GM12801 (cell line): ENCODE results near the gene GDF9.

Experiments used
- TF ChIP-seq, protein P1 (sequence below): IDR thresholded peaks from one replicate; pipeline ENCODE4 v1.5.1; 2011; ENCODE audit warnings: control low read depth; ENCODE audit not compliant: insufficient read length; ENCODE audit errors: extremely low read depth

GDF9 gene

DNA sequence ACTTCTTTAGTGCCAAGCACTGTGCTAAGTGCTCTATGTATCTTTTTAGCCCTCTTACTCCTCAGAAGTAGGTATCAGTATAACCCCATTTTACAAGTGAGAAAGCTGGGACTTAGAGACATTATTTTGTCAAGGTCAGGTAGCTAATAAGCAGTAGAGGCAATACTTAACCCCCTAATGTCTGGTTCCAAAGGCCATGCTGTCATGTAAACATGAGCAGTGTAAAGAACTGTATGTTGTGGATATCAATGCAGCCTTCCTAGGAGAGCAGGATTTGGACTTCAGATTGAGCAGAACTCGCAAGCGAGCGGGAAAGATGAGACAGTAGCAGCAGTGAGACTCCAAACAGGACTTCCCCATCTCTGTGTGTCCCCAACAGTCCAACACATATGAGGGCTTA is 32.2 kb downstream of the GDF9 start:
- TF ChIP-seq, protein P1, sequence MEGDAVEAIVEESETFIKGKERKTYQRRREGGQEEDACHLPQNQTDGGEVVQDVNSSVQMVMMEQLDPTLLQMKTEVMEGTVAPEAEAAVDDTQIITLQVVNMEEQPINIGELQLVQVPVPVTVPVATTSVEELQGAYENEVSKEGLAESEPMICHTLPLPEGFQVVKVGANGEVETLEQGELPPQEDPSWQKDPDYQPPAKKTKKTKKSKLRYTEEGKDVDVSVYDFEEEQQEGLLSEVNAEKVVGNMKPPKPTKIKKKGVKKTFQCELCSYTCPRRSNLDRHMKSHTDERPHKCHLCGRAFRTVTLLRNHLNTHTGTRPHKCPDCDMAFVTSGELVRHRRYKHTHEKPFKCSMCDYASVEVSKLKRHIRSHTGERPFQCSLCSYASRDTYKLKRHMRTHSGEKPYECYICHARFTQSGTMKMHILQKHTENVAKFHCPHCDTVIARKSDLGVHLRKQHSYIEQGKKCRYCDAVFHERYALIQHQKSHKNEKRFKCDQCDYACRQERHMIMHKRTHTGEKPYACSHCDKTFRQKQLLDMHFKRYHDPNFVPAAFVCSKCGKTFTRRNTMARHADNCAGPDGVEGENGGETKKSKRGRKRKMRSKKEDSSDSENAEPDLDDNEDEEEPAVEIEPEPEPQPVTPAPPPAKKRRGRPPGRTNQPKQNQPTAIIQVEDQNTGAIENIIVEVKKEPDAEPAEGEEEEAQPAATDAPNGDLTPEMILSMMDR: no peak

DNA sequence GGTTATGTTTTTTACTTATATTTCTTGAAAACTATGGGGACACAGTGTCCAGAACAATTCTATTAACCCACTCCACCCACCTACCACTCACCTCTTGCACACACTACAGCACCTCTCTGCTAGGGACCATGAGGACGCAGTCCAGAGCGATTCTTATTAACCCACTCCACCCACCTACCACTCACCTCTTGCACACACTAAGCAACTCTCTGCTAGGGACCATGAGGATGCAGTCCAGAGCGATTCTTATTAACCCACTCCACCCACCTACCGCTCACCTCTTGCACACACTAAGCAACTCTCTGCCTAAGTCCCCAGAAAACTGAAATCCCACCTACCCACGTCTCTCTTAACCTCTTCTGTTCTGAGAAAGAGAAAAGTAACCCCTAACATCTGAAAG is 33.7 kb downstream of the GDF9 start:
- TF ChIP-seq, protein P1: no peak

DNA sequence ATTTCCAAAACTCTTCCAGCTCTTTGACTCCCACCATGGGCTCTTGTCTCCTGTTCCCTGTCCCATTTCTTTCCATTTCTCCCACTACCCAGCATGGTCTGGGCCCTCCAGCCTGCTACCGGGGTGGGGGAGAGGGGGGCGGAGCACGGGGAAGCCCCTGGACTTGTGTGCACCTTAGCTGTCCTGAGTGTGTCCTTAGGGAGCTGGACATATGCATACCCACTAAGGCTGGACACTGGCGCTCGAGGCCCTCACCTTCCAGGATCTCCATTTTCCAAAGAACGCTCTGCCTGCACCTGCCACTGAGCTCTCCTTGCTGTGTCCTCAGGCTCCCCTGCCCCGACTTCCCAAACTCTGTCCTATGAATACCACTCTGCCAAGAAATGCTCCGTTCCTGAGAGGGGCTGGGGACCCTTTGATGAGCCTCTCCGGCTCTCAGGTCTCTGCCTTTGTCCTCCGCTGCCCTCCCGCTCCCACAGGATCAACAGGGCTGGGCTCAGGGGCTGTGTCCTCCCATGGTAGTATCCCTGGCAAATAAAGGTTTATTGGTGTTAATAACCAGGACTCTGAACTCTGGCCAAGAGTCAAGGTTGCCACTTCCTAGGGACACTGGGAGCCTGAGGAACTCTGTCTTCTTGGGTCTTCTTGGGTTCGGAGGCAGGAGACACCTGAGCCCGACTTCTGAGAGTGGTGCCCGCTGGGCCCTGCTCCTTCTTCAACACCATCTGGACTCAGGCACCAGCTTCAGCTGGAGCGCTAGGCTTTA is 35.0 kb downstream of the GDF9 start:
- TF ChIP-seq, protein P1: no peak

DNA sequence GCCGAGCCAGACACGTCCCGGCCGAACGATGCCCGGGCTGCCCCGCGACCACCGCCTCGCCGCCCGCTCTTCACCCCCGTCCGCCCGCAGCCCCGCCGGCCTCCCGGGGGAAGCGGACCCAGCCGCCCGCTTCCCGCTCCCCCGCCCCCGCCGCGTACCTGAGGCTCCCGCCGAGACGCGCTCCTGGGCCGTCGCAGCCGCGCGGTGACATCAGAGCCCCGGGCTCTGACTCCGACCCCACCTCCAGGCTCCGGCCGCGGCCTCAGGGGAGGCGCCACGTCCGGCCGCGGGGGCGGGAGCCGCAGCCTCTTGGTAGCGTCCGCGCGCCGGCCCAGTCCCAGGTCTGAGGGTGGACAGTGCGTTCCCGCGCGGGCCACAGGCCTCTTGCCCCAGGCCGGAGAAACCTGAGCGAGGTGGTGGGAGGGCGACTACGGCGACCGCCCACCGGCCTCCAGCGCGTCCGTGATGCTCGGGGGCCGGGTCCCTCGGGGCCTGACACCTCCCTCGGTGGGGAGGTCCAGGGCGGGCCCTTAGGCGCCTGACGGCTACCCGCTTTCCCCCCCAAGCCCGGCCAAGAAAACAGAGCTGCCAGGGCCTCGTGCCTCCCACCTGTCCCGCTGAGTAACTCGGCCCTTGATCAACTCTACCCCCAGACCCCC is 35.7 kb downstream of the GDF9 start, which contains the start of gene SHROOM1:
Gene SHROOM1, minus strand, starts transcription at position 212 of the 659 bp plus-strand sequence. CDS start 4,507 bp downstream, outside the sequence.
- TF ChIP-seq, protein P1: no peak

DNA sequence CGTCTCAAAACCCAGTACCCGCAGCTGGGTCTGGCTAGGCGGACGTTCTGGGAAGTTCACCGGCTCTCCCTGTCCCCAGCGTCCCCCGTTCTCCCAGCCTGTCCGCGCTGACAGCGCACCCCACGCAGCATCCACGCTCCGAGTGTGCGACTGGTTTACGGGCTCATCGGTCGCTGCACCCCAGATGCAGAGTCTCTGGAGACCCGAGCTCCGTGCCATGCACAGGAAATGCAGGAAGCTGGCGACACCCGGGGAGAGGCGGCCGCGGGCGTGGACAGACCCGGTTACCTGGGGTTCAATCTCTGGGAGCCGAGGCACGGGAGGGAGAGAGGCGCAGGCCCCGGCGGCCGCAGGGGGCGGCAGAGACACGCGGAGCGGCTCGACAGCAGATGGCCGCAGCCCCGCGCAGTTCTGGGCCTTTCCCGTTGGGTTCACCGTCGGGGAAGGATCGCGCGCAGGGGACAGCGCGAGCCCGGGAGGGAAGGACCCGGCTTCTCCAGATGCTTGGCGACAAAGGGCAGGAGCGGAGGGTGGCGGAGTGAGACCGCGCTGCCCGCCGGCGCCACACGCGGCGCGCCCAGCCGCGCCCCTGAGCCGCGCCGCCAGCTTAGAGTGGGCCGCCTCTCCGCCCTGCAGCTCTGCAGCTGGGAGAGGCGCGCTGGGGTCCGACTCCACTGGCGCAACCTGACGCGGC is 36.4 kb downstream of the GDF9 start:
- TF ChIP-seq, protein P1: no peak

DNA sequence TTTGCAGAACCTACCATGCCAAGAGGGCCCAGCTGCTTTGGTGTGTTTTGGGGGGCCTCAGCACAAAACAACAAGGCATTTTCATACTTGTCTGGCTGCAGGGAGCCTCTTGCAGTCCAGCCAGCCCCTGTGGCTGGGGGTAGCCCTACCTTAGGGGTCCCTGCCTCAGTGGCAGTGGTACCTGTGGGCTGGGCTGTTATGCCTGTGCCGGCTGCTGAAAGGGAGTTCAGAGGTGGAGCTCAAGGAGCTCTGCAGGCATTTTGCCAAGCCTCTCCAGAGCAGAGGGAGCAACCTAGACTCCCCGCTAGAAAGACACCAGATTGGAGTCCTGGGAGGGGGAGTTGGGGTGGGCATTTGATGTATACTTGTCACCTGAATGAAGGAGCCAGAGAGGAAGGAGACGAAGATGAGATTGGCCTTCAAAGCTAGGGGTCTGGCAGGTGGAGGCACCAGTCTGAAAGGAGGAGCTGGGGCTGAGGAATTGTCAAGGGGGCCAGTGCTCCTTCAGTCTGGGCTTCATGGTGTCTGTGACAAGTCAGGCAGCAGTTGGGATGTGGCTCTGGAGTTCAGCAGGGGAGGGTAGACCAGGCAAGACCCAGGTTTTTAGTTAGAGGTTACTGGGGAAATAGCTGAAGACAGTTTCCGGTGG is 37.3 kb downstream of the GDF9 start:
- TF ChIP-seq, protein P1: no peak
